CD4-positive, alpha-beta T cell (primary cell): ENCODE data around the gene ITSN2. TPM values are rescaled to one million over a fixed set of nuclear protein-coding genes. Genes with fewer than 3 reads are reported as not detected.

ENCODE experiments used
- ATAC-seq: fragments of 200-7000 bp; cut with Tn5 transposase; one replicate; pipeline ENCODE4 v1.10.0; 2022; ENCODE audit warnings: mild to moderate bottlenecking; ENCODE audit not compliant: poor library complexity
- CTCF ChIA-PET: fragments of 350-600 bp; sonication (Branson Sonifier 250); formaldehyde crosslinking; loops from one replicate; lab custom pipeline; 2021; ENCODE audit warnings: antibody characterized with exemption, inconsistent platforms; lab: Charles Lee
- POLR2A ChIA-PET: fragments of 350-600 bp; sonication (Branson Sonifier 250); formaldehyde crosslinking; loops from one replicate; lab custom pipeline; 2021; ENCODE audit warnings: antibody characterized with exemption, inconsistent platforms; lab: Charles Lee
- DNase-seq, 14 experiments: peaks; one replicate each; pipeline ENCODE4 v3.0.0-alpha.2; 2013 to 2020; ENCODE audit warnings: mixed read lengths in 2 of 14
- H3K27ac ChIP-seq, 2 donors: one replicate each; pipeline versions ENCODE4 v1.5.1 to v1.7.0; 2013; ENCODE audit warnings: low read length in 2 of 2, low read depth in 1 of 2, mild to moderate bottlenecking in 1 of 2
- H3K27me3 ChIP-seq, 2 experiments: 1 replicate in 1 of 2; 2 replicates in 1 of 2; pipeline versions ENCODE4 v1.6.1 to v1.7.0; 2013; ENCODE audit warnings: low read length in 2 of 2, control low read depth in 1 of 2, mild to moderate bottlenecking in 1 of 2, moderate library complexity in 1 of 2; ENCODE audit not compliant: insufficient read depth in 2 of 2, control insufficient read depth in 1 of 2
- H3K36me3 ChIP-seq: one replicate; pipeline ENCODE4 v1.6.1; 2013; ENCODE audit warnings: low read length, control low read depth; ENCODE audit not compliant: insufficient read depth
- H3K4me1 ChIP-seq: one replicate; pipeline ENCODE4 v1.6.1; 2013; ENCODE audit warnings: low read length, control low read depth; ENCODE audit not compliant: insufficient read depth
- H3K4me3 ChIP-seq: one replicate; pipeline ENCODE4 v1.5.1; 2013; ENCODE audit warnings: mild to moderate bottlenecking, low read length, moderate library complexity
- H3K9me3 ChIP-seq, 2 experiments: 1 replicate in 1 of 2; 2 replicates in 1 of 2; pipeline versions ENCODE4 v1.6.1 to v1.7.0; 2013; ENCODE audit warnings: low read length in 2 of 2, mild to moderate bottlenecking in 2 of 2, control low read depth in 1 of 2, moderate library complexity in 1 of 2; ENCODE audit not compliant: control insufficient read depth in 1 of 2, insufficient read depth in 1 of 2
- H3K27ac Mint-ChIP-seq: one replicate; pipeline ENCODE4 v1.8.0; 2020; ENCODE audit warnings: mixed read lengths
- H3K27me3 Mint-ChIP-seq: one replicate; pipeline ENCODE4 v1.8.0; 2021; ENCODE audit warnings: mixed read lengths
- H3K36me3 Mint-ChIP-seq: one replicate; pipeline ENCODE4 v1.8.0; 2021; ENCODE audit warnings: low read depth, mixed read lengths
- H3K4me1 Mint-ChIP-seq: one replicate; pipeline ENCODE4 v1.8.0; 2021; ENCODE audit warnings: low read depth, mixed read lengths
- H3K4me3 Mint-ChIP-seq: one replicate; pipeline ENCODE4 v1.8.0; 2020; ENCODE audit warnings: mild to moderate bottlenecking, mixed read lengths
- H3K9me3 Mint-ChIP-seq: one replicate; pipeline ENCODE4 v1.8.0; 2020; ENCODE audit warnings: mixed read lengths
- intact Hi-C, 2 experiments: fragments of 100-400 bp; cut with DNase I in 1 of 2; cut with micrococcal nuclease in 1 of 2; formaldehyde crosslinking; loops; one replicate each; pipeline versions ENCODE4 v1.15.1 to v1.9.0; 2023 to 2025; cut with DNase I, micrococcal nuclease
- total RNA-seq, 174 experiments: library from RNA in 2 of 174; stranded (reverse) in 2 of 174; gene quantifications; one replicate each; pipeline ENCODE4 v1.2.3 and lab custom pipeline; 2021 to 2026
- TF ChIP-seq, protein P1 (sequence below): fragments of 200-600 bp; IDR thresholded peaks from one replicate; pipeline ENCODE4 v1.8.0; 2022; ENCODE audit warnings: antibody characterized with exemption, mild to moderate bottlenecking

The ITSN2 gene
- total RNA-seq, 2 experiments from 2014 or later: 75.4 to 77.1 TPM

GRCh38 chr2:24159708-24160107, 200.6 kb downstream of the ITSN2 start:
- ChIA-PET POLR2A (no interaction called here), CTCF (no interaction called here)
- intact Hi-C loops: no loop called here
- Mint-ChIP-seq H3K9me3 (no peaks in the 10 kb centered on the region), H3K36me3 (peaks cover 16% of the 10 kb centered on the region), H3K27me3 (no peaks in the 10 kb centered on the region), H3K4me3 (no peak overlapping the region), H3K27ac (no peak overlapping the region), H3K4me1 (no peaks in the 10 kb centered on the region)
- DNase-seq (no peak), ATAC-seq (no peak)
- no peaks in the 10 kb centered on the region for H3K27me3 ChIP-seq
- no peaks in the 10 kb centered on the region for H3K36me3 ChIP-seq
- TF ChIP-seq, protein P1, sequence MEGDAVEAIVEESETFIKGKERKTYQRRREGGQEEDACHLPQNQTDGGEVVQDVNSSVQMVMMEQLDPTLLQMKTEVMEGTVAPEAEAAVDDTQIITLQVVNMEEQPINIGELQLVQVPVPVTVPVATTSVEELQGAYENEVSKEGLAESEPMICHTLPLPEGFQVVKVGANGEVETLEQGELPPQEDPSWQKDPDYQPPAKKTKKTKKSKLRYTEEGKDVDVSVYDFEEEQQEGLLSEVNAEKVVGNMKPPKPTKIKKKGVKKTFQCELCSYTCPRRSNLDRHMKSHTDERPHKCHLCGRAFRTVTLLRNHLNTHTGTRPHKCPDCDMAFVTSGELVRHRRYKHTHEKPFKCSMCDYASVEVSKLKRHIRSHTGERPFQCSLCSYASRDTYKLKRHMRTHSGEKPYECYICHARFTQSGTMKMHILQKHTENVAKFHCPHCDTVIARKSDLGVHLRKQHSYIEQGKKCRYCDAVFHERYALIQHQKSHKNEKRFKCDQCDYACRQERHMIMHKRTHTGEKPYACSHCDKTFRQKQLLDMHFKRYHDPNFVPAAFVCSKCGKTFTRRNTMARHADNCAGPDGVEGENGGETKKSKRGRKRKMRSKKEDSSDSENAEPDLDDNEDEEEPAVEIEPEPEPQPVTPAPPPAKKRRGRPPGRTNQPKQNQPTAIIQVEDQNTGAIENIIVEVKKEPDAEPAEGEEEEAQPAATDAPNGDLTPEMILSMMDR: no peak
- no peaks in the 10 kb centered on the region for H3K4me1 ChIP-seq
- H3K9me3 ChIP-seq: no peaks in the 10 kb centered on the region
- no peak overlapping the region for H3K4me3 ChIP-seq
- no peak overlapping the region for H3K27ac ChIP-seq

DNA sequence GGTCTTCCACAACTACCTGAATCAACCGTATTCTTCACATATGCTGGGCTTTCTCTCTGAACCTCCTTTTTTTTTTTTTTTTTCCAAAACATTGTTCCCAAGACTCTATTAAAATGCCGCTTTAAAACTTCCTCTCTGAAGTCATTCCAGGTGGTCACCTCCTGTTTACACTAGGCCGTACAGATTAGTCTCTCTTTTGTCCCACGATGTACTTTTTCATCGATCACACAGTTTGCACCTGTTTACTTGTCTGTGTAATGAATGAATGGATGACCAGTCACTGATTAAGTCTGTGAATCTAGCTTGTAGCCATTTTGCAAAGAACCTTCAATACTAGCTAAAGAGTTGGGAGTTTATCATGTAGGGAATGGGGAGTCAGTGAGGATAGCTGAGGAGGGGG, 202.2 kb downstream of the ITSN2 start:
- no peak overlapping the region for H3K4me3 ChIP-seq
- intact Hi-C loops: no loop called here
- TF ChIP-seq, protein P1: no peak
- no peak overlapping the region for H3K4me3 Mint-ChIP-seq
- H3K4me1 ChIP-seq: no peaks in the 10 kb centered on the region
- no peaks in the 10 kb centered on the region for H3K9me3 ChIP-seq
- H3K36me3 ChIP-seq: no peaks in the 10 kb centered on the region
- H3K27ac ChIP-seq: no peak overlapping the region
- ATAC-seq (no peak), DNase-seq (no peak)
- POLR2A ChIA-PET: no interaction called here
- no peaks in the 10 kb centered on the region for H3K4me1 Mint-ChIP-seq
- H3K36me3 Mint-ChIP-seq: peaks cover 25% of the 10 kb centered on the region
- H3K27me3 Mint-ChIP-seq: no peaks in the 10 kb centered on the region
- H3K27ac Mint-ChIP-seq: no peak overlapping the region
- no peaks in the 10 kb centered on the region for H3K9me3 Mint-ChIP-seq
- H3K27me3 ChIP-seq: no peaks in the 10 kb centered on the region
- CTCF ChIA-PET: no interaction called here

DNA sequence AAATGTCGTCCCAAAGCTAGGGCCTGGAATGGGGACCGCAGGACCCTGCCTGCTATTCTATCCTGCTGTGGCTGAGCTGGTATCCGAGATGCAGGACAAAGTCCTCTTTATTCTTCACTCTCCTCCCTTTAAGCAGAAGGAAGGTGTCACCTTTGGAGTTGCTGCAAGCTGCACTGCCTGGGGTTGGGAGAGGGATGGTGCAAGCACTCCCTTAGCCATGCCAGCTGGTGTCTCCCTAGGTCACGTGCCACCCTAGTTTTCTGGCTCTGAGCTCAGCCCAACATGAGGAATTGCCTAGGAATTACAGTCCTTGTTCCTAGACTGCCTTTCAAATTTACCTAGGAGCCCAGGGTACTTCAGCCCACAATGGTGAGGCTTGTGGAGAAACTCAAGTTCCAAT, 206.9 kb downstream of the ITSN2 start:
- Mint-ChIP-seq H3K27ac (no peak overlapping the region), H3K4me3 (no peak overlapping the region), H3K4me1 (no peaks in the 10 kb centered on the region), H3K27me3 (no peaks in the 10 kb centered on the region), H3K36me3 (peaks cover 44% of the 10 kb centered on the region), H3K9me3 (peaks cover 2% of the 10 kb centered on the region)
- TF ChIP-seq, protein P1: no peak
- H3K4me1 ChIP-seq: no peaks in the 10 kb centered on the region
- H3K27me3 ChIP-seq: no peaks in the 10 kb centered on the region
- H3K36me3 ChIP-seq: no peaks in the 10 kb centered on the region
- intact Hi-C loops: no loop called here
- no peak for ATAC-seq
- no peak overlapping the region for H3K27ac ChIP-seq
- DNase-seq: no peak
- POLR2A ChIA-PET: no interaction called here
- no peak overlapping the region for H3K4me3 ChIP-seq
- no peaks in the 10 kb centered on the region for H3K9me3 ChIP-seq
- CTCF ChIA-PET: no interaction called here

Other genes with a start within 250 kb of the ITSN2 start
- not detected for gene PFN4, start 237.2 kb downstream of the ITSN2 start, total RNA-seq
- 10 to 100 TPM; 21.6 to 24.2 TPM for gene FAM228B, start 237.1 kb downstream of the ITSN2 start, total RNA-seq
- gene FAM228A, start 185.5 kb downstream of the ITSN2 start, total RNA-seq: under 1 TPM; 0.20 to 0.22 TPM
- gene NCOA1, start 130.7 kb upstream of the ITSN2 start, total RNA-seq: 10 to 100 TPM; 35.5 to 40.6 TPM